ENCODE measurements around the gene KCNJ10.

KCNJ10 gene

GRCh38 chr1:159989581-159989980, 80.4 kb downstream of the KCNJ10 start:
- Histone ChIP-seq H3K27me3 (replicated peaks; ENCODE audit: insufficient read depth, low read length) (no peaks in the 10 kb centered on the region), H3K4me2 (ENCODE audit: low read depth, low read length) (no peak overlapping the region), H3K9me3 (replicated peaks; ENCODE audit: insufficient read depth, low read length) (no peaks in the 10 kb centered on the region), H3K36me3 (replicated peaks; ENCODE audit: insufficient read depth, low read length) (no peaks in the 10 kb centered on the region), H3K27ac (ENCODE audit: low read length) (no peak overlapping the region), H3K9me2 (replicated peaks; ENCODE audit: insufficient read depth, low read length) (no peaks in the 10 kb centered on the region), H3K79me2 (ENCODE audit: low read length) (no peaks in the 10 kb centered on the region), H3K4me1 (ENCODE audit: low read length) (no peaks in the 10 kb centered on the region), H3K9ac (ENCODE audit: low read length) (no peak overlapping the region), H3F3A (ENCODE audit: insufficient read depth, low read length) (no peaks in the 10 kb centered on the region), H2AFZ (ENCODE audit: low read length) (no peak overlapping the region), H4K20me1 (ENCODE audit: insufficient read depth, low read length) (no peaks in the 10 kb centered on the region), H3K4me3 (ENCODE audit: low read length) (no peak overlapping the region)
- DNase-seq, result no peak
- TF ChIP-seq EZH2 (optimal IDR thresholded peaks at IDR 0.05; ENCODE audit: low read depth, low read length), result no peak
- TF ChIP-seq CTCF (IDR thresholded peaks at IDR 0.05; ENCODE audit: low read length), result no peak
- TF ChIP-seq EZH2phosphoT487 (IDR thresholded peaks at IDR 0.05; ENCODE audit: low read length), result no peak

- H3K9ac ChIP-seq (ENCODE audit: low read length), result no peak overlapping the region
- H3F3A ChIP-seq (ENCODE audit: insufficient read depth, low read length), result no peaks in the 10 kb centered on the region
- no peak overlapping the region for H2AFZ ChIP-seq (ENCODE audit: low read length)
- no peaks in the 10 kb centered on the region for H3K4me1 ChIP-seq (ENCODE audit: low read length)
- no peaks in the 10 kb centered on the region for H3K36me3 ChIP-seq (replicated peaks; ENCODE audit: insufficient read depth, low read length)
- H3K79me2 ChIP-seq (ENCODE audit: low read length), result no peaks in the 10 kb centered on the region
- no peak for DNase-seq
- H3K4me3 ChIP-seq (ENCODE audit: low read length), result no peak overlapping the region
- H4K20me1 ChIP-seq (ENCODE audit: insufficient read depth, low read length), result no peaks in the 10 kb centered on the region
- H3K4me2 ChIP-seq (ENCODE audit: low read depth, low read length), result no peak overlapping the region
- no peaks in the 10 kb centered on the region for H3K9me2 ChIP-seq (replicated peaks; ENCODE audit: insufficient read depth, low read length)
- H3K27ac ChIP-seq (ENCODE audit: low read length), result no peak overlapping the region
- no peak for TF ChIP-seq CTCF (IDR thresholded peaks at IDR 0.05; ENCODE audit: low read length)
- TF ChIP-seq EZH2phosphoT487 (IDR thresholded peaks at IDR 0.05; ENCODE audit: low read length), result no peak
- TF ChIP-seq EZH2 (optimal IDR thresholded peaks at IDR 0.05; ENCODE audit: low read depth, low read length), result no peak
- H3K27me3 ChIP-seq (replicated peaks; ENCODE audit: insufficient read depth, low read length), result no peaks in the 10 kb centered on the region
- no peaks in the 10 kb centered on the region for H3K9me3 ChIP-seq (replicated peaks; ENCODE audit: insufficient read depth, low read length)
Observed at GRCh38 chr1:159988006-159988405, 82.0 kb downstream of the KCNJ10 start.

- H3K27ac ChIP-seq (ENCODE audit: low read length), result no peak overlapping the region
- H3K27me3 ChIP-seq (replicated peaks; ENCODE audit: insufficient read depth, low read length), result no peaks in the 10 kb centered on the region
- no peaks in the 10 kb centered on the region for H3K79me2 ChIP-seq (ENCODE audit: low read length)
- DNase-seq, result no peak
- no peak overlapping the region for H3K4me3 ChIP-seq (ENCODE audit: low read length)
- H3K4me1 ChIP-seq (ENCODE audit: low read length), result no peaks in the 10 kb centered on the region
- H3F3A ChIP-seq (ENCODE audit: insufficient read depth, low read length), result no peaks in the 10 kb centered on the region
- no peaks in the 10 kb centered on the region for H3K36me3 ChIP-seq (replicated peaks; ENCODE audit: insufficient read depth, low read length)
- H3K9ac ChIP-seq (ENCODE audit: low read length), result no peak overlapping the region
- no peaks in the 10 kb centered on the region for H4K20me1 ChIP-seq (ENCODE audit: insufficient read depth, low read length)
- TF ChIP-seq CTCF (IDR thresholded peaks at IDR 0.05; ENCODE audit: low read length), result no peak
- TF ChIP-seq EZH2 (optimal IDR thresholded peaks at IDR 0.05; ENCODE audit: low read depth, low read length), result no peak
- TF ChIP-seq EZH2phosphoT487 (IDR thresholded peaks at IDR 0.05; ENCODE audit: low read length), result no peak
- H2AFZ ChIP-seq (ENCODE audit: low read length), result no peak overlapping the region
- no peak overlapping the region for H3K4me2 ChIP-seq (ENCODE audit: low read depth, low read length)
- no peaks in the 10 kb centered on the region for H3K9me2 ChIP-seq (replicated peaks; ENCODE audit: insufficient read depth, low read length)
- no peaks in the 10 kb centered on the region for H3K9me3 ChIP-seq (replicated peaks; ENCODE audit: insufficient read depth, low read length)
Observed at GRCh38 chr1:159987186-159987585, 82.8 kb downstream of the KCNJ10 start.

Measured in MM.1S (cell line).